Superior temporal gyrus (tissue), 1 donor: ENCODE data around the gene SLIT3.

Experiments used
- DNase-seq: peaks from one replicate; pipeline ENCODE4 v3.0.0-alpha.2; 2016; ENCODE audit errors: extremely low spot score

SLIT3 gene

GRCh38 chr5:168796593-168797580 lies 504.1 kb downstream of the SLIT3 start:
- DNase-seq = peak; percentile 71

GRCh38 chr5:168796000-168796399 lies 504.9 kb downstream of the SLIT3 start:
- no peak for DNase-seq

GRCh38 chr5:168793841-168794837 lies 506.8 kb downstream of the SLIT3 start:
- DNase-seq = peak; percentile 43

GRCh38 chr5:168792678-168793077 lies 508.3 kb downstream of the SLIT3 start:
- no peak for DNase-seq

GRCh38 chr5:168790671-168791250 lies 510.2 kb downstream of the SLIT3 start:
- no peak for DNase-seq

GRCh38 chr5:168790002-168790635 lies 510.8 kb downstream of the SLIT3 start:
- DNase-seq = no peak

GRCh38 chr5:168788786-168789185 lies 512.2 kb downstream of the SLIT3 start:
- no peak for DNase-seq

GRCh38 chr5:168788107-168788506 lies 512.8 kb downstream of the SLIT3 start:
- no peak for DNase-seq

- DNase-seq = no peak
Observed at GRCh38 chr5:168786147-168786546, 514.8 kb downstream of the SLIT3 start.

GRCh38 chr5:168784454-168784853 lies 516.5 kb downstream of the SLIT3 start:
- DNase-seq = no peak

GRCh38 chr5:168781941-168782571 lies 518.9 kb downstream of the SLIT3 start:
- DNase-seq = no peak

- no peak for DNase-seq
Observed at GRCh38 chr5:168780888-168781287, 520.1 kb downstream of the SLIT3 start.

GRCh38 chr5:168779333-168779732 lies 521.6 kb downstream of the SLIT3 start:
- DNase-seq = no peak

GRCh38 chr5:168778536-168778935 lies 522.4 kb downstream of the SLIT3 start:
- DNase-seq = no peak

- no peak for DNase-seq
Observed at GRCh38 chr5:168777651-168778050, 523.3 kb downstream of the SLIT3 start.

- no peak for DNase-seq
Observed at GRCh38 chr5:168776070-168776469, 524.9 kb downstream of the SLIT3 start.

- no peak for DNase-seq
Observed at GRCh38 chr5:168773226-168773625, 527.7 kb downstream of the SLIT3 start.

GRCh38 chr5:168772316-168772961 lies 528.5 kb downstream of the SLIT3 start:
- DNase-seq = no peak

- no peak for DNase-seq
Observed at GRCh38 chr5:168771678-168772077, 529.3 kb downstream of the SLIT3 start.

- no peak for DNase-seq
Observed at GRCh38 chr5:168770996-168771395, 529.9 kb downstream of the SLIT3 start.
